Endometrial microvascular endothelial cells (primary cell): ENCODE measurements around the gene CLASP1. TPM values are rescaled to one million over a fixed set of nuclear protein-coding genes. Genes with fewer than 3 reads are reported as not detected.
"Not testable (repeated sequence)": the region's sequence is repeated elsewhere in the genome, so short reads cannot be mapped to it uniquely, and the experiment has no call there.

Source experiments
- in situ Hi-C: cut with HindIII; loops from 2 replicates; pipeline ENCODE4 v1.10.0; 2017; ENCODE audit warnings: low sequenced_read_pairs, low pct_unique_long_range_greater_than_20kb; ENCODE audit errors: inconsistent ontology term
- total RNA-seq: library from RNA; depleted of rRNA; stranded (reverse); fragments of >200 nt; gene quantifications from one replicate; pipeline ENCODE4 v1.2.3, GENCODE V29; 2015; ENCODE audit errors: inconsistent ontology term

CLASP1 gene
- total RNA-seq, 1 donor from 2014 or later, result 51.7 TPM

GRCh38 chr2:121330921-121331320 lies 318.3 kb downstream of the CLASP1 start:
- in situ Hi-C loops, result no loop called here

- in situ Hi-C loops, result no loop called here
Measured at GRCh38 chr2:121329786-121330185, 319.5 kb downstream of the CLASP1 start.

GRCh38 chr2:121326628-121327027 lies 322.6 kb downstream of the CLASP1 start:
- in situ Hi-C loops, result no loop called here

GRCh38 chr2:121324601-121325000 lies 324.7 kb downstream of the CLASP1 start:
- in situ Hi-C loops, result no loop called here

- in situ Hi-C loops, result no loop called here
Measured at GRCh38 chr2:121321476-121321875, 327.8 kb downstream of the CLASP1 start.

GRCh38 chr2:121319941-121320340 lies 329.3 kb downstream of the CLASP1 start:
- in situ Hi-C loops, result no loop called here

- in situ Hi-C loops, result no loop called here
Measured at GRCh38 chr2:121316986-121317385, 332.3 kb downstream of the CLASP1 start.

GRCh38 chr2:121313701-121314100 lies 335.6 kb downstream of the CLASP1 start:
- in situ Hi-C loops, result not testable (repeated sequence)

- in situ Hi-C loops, result no loop called here
Measured at GRCh38 chr2:121309801-121310200, 339.5 kb downstream of the CLASP1 start.

- in situ Hi-C loops, result no loop called here
Measured at GRCh38 chr2:121309323-121309722, 339.9 kb downstream of the CLASP1 start.

- in situ Hi-C loops, result no loop called here
Measured at GRCh38 chr2:121307048-121307447, 342.2 kb downstream of the CLASP1 start.

GRCh38 chr2:121304941-121305340 lies 344.3 kb downstream of the CLASP1 start:
- in situ Hi-C loops, result no loop called here

GRCh38 chr2:121303531-121304263 lies 345.6 kb downstream of the CLASP1 start:
- in situ Hi-C loops, result no loop called here

GRCh38 chr2:121301190-121301589 lies 348.1 kb downstream of the CLASP1 start:
- in situ Hi-C loops, result not testable (repeated sequence)

GRCh38 chr2:121298476-121298875 lies 350.8 kb downstream of the CLASP1 start:
- in situ Hi-C loops, result no loop called here

GRCh38 chr2:121297866-121298265 lies 351.4 kb downstream of the CLASP1 start:
- in situ Hi-C loops, result not testable (repeated sequence)

- in situ Hi-C loops, result no loop called here
Measured at GRCh38 chr2:121297217-121297830, 351.9 kb downstream of the CLASP1 start.

- in situ Hi-C loops, result no loop called here
Measured at GRCh38 chr2:121295911-121296650, 353.2 kb downstream of the CLASP1 start.

GRCh38 chr2:121294881-121295840 lies 354.1 kb downstream of the CLASP1 start:
- in situ Hi-C loops, result no loop called here
